Endothelial cell of hepatic sinusoid (primary cell): ENCODE data around the gene WNT11.

ENCODE experiments used
- in situ Hi-C: cut with HindIII; loops from 2 replicates; pipeline ENCODE4 v1.10.0; 2017; ENCODE audit warnings: low sequenced_read_pairs

Gene WNT11

GRCh38 chr11:76221365-76221764 is 15.1 kb upstream of the WNT11 start:
- in situ Hi-C loops = no loop called here

- in situ Hi-C loops = no loop called here
Observed at GRCh38 chr11:76219243-76219642, 12.9 kb upstream of the WNT11 start.

- in situ Hi-C loops = no loop called here
Observed at GRCh38 chr11:76218449-76219178, 12.3 kb upstream of the WNT11 start.

- in situ Hi-C loops = no loop called here
Observed at GRCh38 chr11:76217653-76218160, 11.4 kb upstream of the WNT11 start.

- in situ Hi-C loops = no loop called here
Observed at GRCh38 chr11:76216536-76217325, 10.4 kb upstream of the WNT11 start.

- in situ Hi-C loops = no loop called here
Observed at GRCh38 chr11:76215941-76216340, 9.6 kb upstream of the WNT11 start.

GRCh38 chr11:76214968-76215548 is 8.8 kb upstream of the WNT11 start:
- in situ Hi-C loops = no loop called here

GRCh38 chr11:76214186-76214585 is 7.9 kb upstream of the WNT11 start:
- in situ Hi-C loops = no loop called here

- in situ Hi-C loops = no loop called here
Observed at GRCh38 chr11:76212086-76213035, 6.1 kb upstream of the WNT11 start.

- in situ Hi-C loops = no loop called here
Observed at GRCh38 chr11:76210931-76211851, 4.9 kb upstream of the WNT11 start.

- in situ Hi-C loops = no loop called here
Observed at GRCh38 chr11:76209973-76210930, 4.0 kb upstream of the WNT11 start.

GRCh38 chr11:76209375-76209972 is 3.2 kb upstream of the WNT11 start:
- in situ Hi-C loops = no loop called here

GRCh38 chr11:76208438-76209374 is 2.4 kb upstream of the WNT11 start:
- in situ Hi-C loops = no loop called here

- in situ Hi-C loops = no loop called here
Observed at GRCh38 chr11:76207642-76208401, 1.5 kb upstream of the WNT11 start.

GRCh38 chr11:76206077-76206326 is 300 bp downstream of the WNT11 start:
- in situ Hi-C loops = no loop called here

- in situ Hi-C loops = no loop called here
Observed at GRCh38 chr11:76205252-76206076, 838 bp downstream of the WNT11 start.
